H4 (cell line): ENCODE measurements around the gene SMTNL1. TPM values are rescaled to one million over a fixed set of nuclear protein-coding genes. Genes with fewer than 3 reads are reported as not detected.

ENCODE experiments used
- DNase-seq: peaks from one replicate; pipeline ENCODE4 v3.0.0-alpha.2; 2015; ENCODE audit warnings: low spot score
- total RNA-seq: library from RNA; depleted of rRNA; stranded (reverse); fragments of >200 nt; shearing (Covaris generic); gene quantifications from 2 replicates; pipeline ENCODE4 v1.2.3, GENCODE V29; 2014

SMTNL1 gene
- total RNA-seq, 1 experiment from 2014 or later: not detected

- DNase-seq: no peak
Measured at GRCh38 chr11:57544566-57544965, 7.2 kb downstream of the SMTNL1 start.

GRCh38 chr11:57545883-57546282 lies 8.5 kb downstream of the SMTNL1 start:
- DNase-seq: no peak

GRCh38 chr11:57546451-57546850 lies 9.1 kb downstream of the SMTNL1 start:
- DNase-seq: no peak

- no peak for DNase-seq
Measured at GRCh38 chr11:57546869-57547475, 9.6 kb downstream of the SMTNL1 start.

GRCh38 chr11:57547854-57548377 lies 10.5 kb downstream of the SMTNL1 start:
- no peak for DNase-seq

GRCh38 chr11:57549983-57550382 lies 12.6 kb downstream of the SMTNL1 start:
- DNase-seq: no peak

GRCh38 chr11:57551941-57552340 lies 14.5 kb downstream of the SMTNL1 start:
- DNase-seq: no peak

- DNase-seq: no peak
Measured at GRCh38 chr11:57552479-57552878, 15.1 kb downstream of the SMTNL1 start.

- DNase-seq: no peak
Measured at GRCh38 chr11:57555393-57555792, 18.0 kb downstream of the SMTNL1 start.

- DNase-seq: no peak
Measured at GRCh38 chr11:57556041-57556440, 18.6 kb downstream of the SMTNL1 start.

GRCh38 chr11:57560146-57560545 lies 22.8 kb downstream of the SMTNL1 start:
- DNase-seq: no peak

- DNase-seq: no peak
Measured at GRCh38 chr11:57562596-57562995, 25.2 kb downstream of the SMTNL1 start.

- peak; percentile 62 for DNase-seq
Measured at GRCh38 chr11:57566005-57566904, 28.9 kb downstream of the SMTNL1 start.

- no peak for DNase-seq
Measured at GRCh38 chr11:57566905-57567514, 29.6 kb downstream of the SMTNL1 start.

GRCh38 chr11:57567515-57568329 lies 30.3 kb downstream of the SMTNL1 start, which contains the start of gene UBE2L6:
UBE2L6 (minus strand) TSS chr11:57567672; CDS start chr11:57567611, 61 bp downstream.
- no peak for DNase-seq

- peak; percentile 66 for DNase-seq
Measured at GRCh38 chr11:57568330-57568766, 31.0 kb downstream of the SMTNL1 start.

- no peak for DNase-seq
Measured at GRCh38 chr11:57571606-57572005, 34.2 kb downstream of the SMTNL1 start.

GRCh38 chr11:57574061-57574460 lies 36.7 kb downstream of the SMTNL1 start:
- no peak for DNase-seq

GRCh38 chr11:57584341-57584740 lies 46.9 kb downstream of the SMTNL1 start:
- no peak for DNase-seq

GRCh38 chr11:57585301-57585700 lies 47.9 kb downstream of the SMTNL1 start:
- no peak for DNase-seq

GRCh38 chr11:57586711-57587245 lies 49.4 kb downstream of the SMTNL1 start:
- DNase-seq: no peak
